Liver (tissue), 9 donors: ENCODE data around the gene BAIAP2L1. TPM values are rescaled to one million over a fixed set of nuclear protein-coding genes. Genes with fewer than 3 reads are reported as not detected.

Experiments
- DNase-seq: peaks from one replicate; pipeline ENCODE4 v3.0.0-alpha.2; 2017; ENCODE audit warnings: low spot score
- H3K27ac ChIP-seq, 2 donors: one replicate each; pipeline ENCODE4 v1.7.0; 2013; ENCODE audit warnings: inconsistent platforms in 2 of 2, low read length in 2 of 2, control low read depth in 1 of 2, low read depth in 1 of 2, mild to moderate bottlenecking in 1 of 2
- H3K27me3 ChIP-seq, 4 donors: one replicate each; pipeline versions ENCODE4 v1.6.1 to v1.7.0; 2013; ENCODE audit warnings: low read length in 3 of 4, inconsistent platforms in 1 of 4, mild to moderate bottlenecking in 1 of 4, moderate library complexity in 1 of 4; ENCODE audit not compliant: control insufficient read depth in 4 of 4, insufficient read depth in 4 of 4
- H3K36me3 ChIP-seq, 4 donors: one replicate each; pipeline versions ENCODE4 v1.6.1 to v1.7.0; 2013; ENCODE audit warnings: low read length in 3 of 4, mild to moderate bottlenecking in 3 of 4, low read depth in 1 of 4, moderate library complexity in 1 of 4; ENCODE audit not compliant: control insufficient read depth in 4 of 4, insufficient read depth in 3 of 4
- H3K4me1 ChIP-seq, 4 donors: one replicate each; pipeline versions ENCODE4 v1.6.1 to v1.7.0; 2013; ENCODE audit warnings: low read length in 3 of 4, mild to moderate bottlenecking in 3 of 4, moderate library complexity in 1 of 4; ENCODE audit not compliant: control insufficient read depth in 4 of 4, insufficient read depth in 4 of 4
- H3K4me3 ChIP-seq, 3 donors: one replicate each; pipeline versions ENCODE4 v1.6.1 to v1.7.0; 2013; ENCODE audit warnings: low read length in 3 of 3, control low read depth in 1 of 3, low read depth in 1 of 3, mild to moderate bottlenecking in 1 of 3
- H3K9ac ChIP-seq, 2 donors: one replicate each; pipeline ENCODE4 v1.7.0; 2013; ENCODE audit warnings: low read length in 2 of 2, mild to moderate bottlenecking in 2 of 2, moderate library complexity in 2 of 2, control low read depth in 1 of 2, low read depth in 1 of 2
- H3K9me3 ChIP-seq, 4 donors: one replicate each; pipeline versions ENCODE4 v1.6.1 to v1.7.0; 2013; ENCODE audit warnings: low read length in 3 of 4; ENCODE audit not compliant: control insufficient read depth in 4 of 4
- ATF3 ChIP-seq: IDR thresholded peaks from 2 replicates; pipeline ENCODE4 v1.6.1; 2016; ENCODE audit warnings: antibody characterized with exemption
- CTCF ChIP-seq: fragments of 150-350 bp; IDR thresholded peaks from 2 replicates; pipeline ENCODE4 v1.5.1; 2017; ENCODE audit warnings: improper control_type of control experiment, low read depth, low read length; ENCODE audit not compliant: missing input control
- EGR1 ChIP-seq, 2 donors: IDR thresholded peaks; 2 replicates each; pipeline ENCODE4 v1.6.1; 2016 to 2018; ENCODE audit warnings: antibody characterized with exemption in 2 of 2, low read depth in 2 of 2
- FOXA1 ChIP-seq: IDR thresholded peaks from 2 replicates; pipeline ENCODE4 v1.6.1; 2016; ENCODE audit warnings: antibody characterized with exemption
- FOXA2 ChIP-seq: IDR thresholded peaks from 2 replicates; pipeline ENCODE4 v1.6.1; 2016; ENCODE audit warnings: antibody characterized with exemption
- HNF4A ChIP-seq, 2 donors: conservative IDR thresholded peaks; 2 replicates each; pipeline ENCODE4 v1.6.1; 2016; ENCODE audit warnings: antibody characterized with exemption in 2 of 2, mild to moderate bottlenecking in 2 of 2
- HNF4G ChIP-seq: IDR thresholded peaks from 2 replicates; pipeline ENCODE4 v1.6.1; 2016; ENCODE audit warnings: antibody characterized with exemption
- JUND ChIP-seq, 2 donors: IDR thresholded peaks; 2 replicates each; pipeline ENCODE4 v1.6.1; 2016; ENCODE audit warnings: antibody characterized with exemption in 2 of 2
- MAX ChIP-seq: IDR thresholded peaks from 2 replicates; pipeline ENCODE4 v1.6.1; 2016; ENCODE audit warnings: antibody characterized with exemption
- NR2F2 ChIP-seq: IDR thresholded peaks from 2 replicates; pipeline ENCODE4 v1.6.1; 2016; ENCODE audit warnings: antibody characterized with exemption
- RAD21 ChIP-seq, 2 donors: IDR thresholded peaks; 2 replicates each; pipeline ENCODE4 v1.6.1; 2016; ENCODE audit warnings: antibody characterized with exemption in 2 of 2, mild to moderate bottlenecking in 2 of 2
- REST ChIP-seq: IDR thresholded peaks from 2 replicates; pipeline ENCODE4 v1.6.1; 2016; ENCODE audit warnings: antibody characterized with exemption, mild to moderate bottlenecking
- RXRA ChIP-seq, 2 donors: IDR thresholded peaks; 2 replicates each; pipeline ENCODE4 v1.6.1; 2017 to 2018; ENCODE audit warnings: antibody characterized with exemption in 2 of 2, mild to moderate bottlenecking in 1 of 2
- SP1 ChIP-seq: IDR thresholded peaks from 2 replicates; pipeline ENCODE4 v1.6.1; 2018; ENCODE audit warnings: antibody characterized with exemption, mild to moderate bottlenecking
- TAF1 ChIP-seq: conservative IDR thresholded peaks from 2 replicates; pipeline ENCODE4 v1.6.1; 2016; ENCODE audit warnings: antibody characterized with exemption, mild to moderate bottlenecking
- YY1 ChIP-seq: IDR thresholded peaks from 2 replicates; pipeline ENCODE4 v1.6.1; 2016; ENCODE audit warnings: antibody characterized with exemption, mild to moderate bottlenecking
- ZBTB33 ChIP-seq: IDR thresholded peaks from 2 replicates; pipeline ENCODE4 v1.6.1; 2016; ENCODE audit warnings: antibody characterized with exemption
- WGBS: extraction: QIAGEN DNeasy Blood & Tissue Kit; methylation state at CpG from one replicate; pipeline ENCODE4 v1.1.7; 2013; 5-methylcytosine and 5-hydroxymethylcytosine counted together
- polyA plus RNA-seq, 2 donors: library from polyadenylated mRNA; stranded (reverse) in 1 of 2; unstranded in 1 of 2; fragments of 200-250 nt in 1 of 2; fragments of >200 nt in 1 of 2; fragmentation: Nextera tagmentation in 1 of 2; extraction: Ambion mirVana in 1 of 2; gene quantifications; one replicate each; pipeline versions ENCODE4 v1.2.1 to v1.2.3, GENCODE V29; 2013 to 2015
- total RNA-seq, 2 donors: library from RNA; depleted of rRNA; stranded (reverse); fragments of >200 nt; gene quantifications; one replicate each; pipeline ENCODE4 v1.2.3, GENCODE V29; 2014
- donor health status: healthy.
- donor health status: healthy.
- donor health status: healthy.
- donor health status: healthy.
- donor health status: healthy.

The BAIAP2L1 gene
- total and polyA plus RNA-seq, 4 donors = 5.4 to 8.9 (median 8.7) TPM

GRCh38 chr7:98399462-98399861 is 1.4 kb downstream of the BAIAP2L1 start:
- peaks cover 0 to 19% (median 7%) of the 10 kb centered on the region in 4 donors for H3K4me1 ChIP-seq
- H3K4me3 ChIP-seq = peak overlapping the region; percentile 5 to 82 (median 56)
- no peaks in the 10 kb centered on the region for H3K27me3 ChIP-seq
- TF ChIP-seq YY1 (no peak), HNF4A (conservative IDR thresholded peaks at IDR 0.05) (no peak), REST (no peak), TAF1 (no peak), RXRA (IDR thresholded peaks at IDR 0.05) (no peak), MAX (no peak), JUND (IDR thresholded peaks at IDR 0.05) (no peak), EGR1 (IDR thresholded peaks at IDR 0.05; ENCODE audit: low read depth in 2 of 2) (no peak), NR2F2 (no peak), FOXA1 (no peak), ZBTB33 (no peak), RAD21 (IDR thresholded peaks at IDR 0.05) (no peak), FOXA2 (no peak), CTCF (no peak), HNF4G (no peak), SP1 (no peak), ATF3 (no peak)
- peak overlapping the region; percentile 56 to 60 for H3K9ac ChIP-seq
- peak overlapping the region; percentile 61 to 70 for H3K27ac ChIP-seq
- no peaks in the 10 kb centered on the region for H3K9me3 ChIP-seq
- DNase-seq = no peak
- no peaks in the 10 kb centered on the region for H3K36me3 ChIP-seq
- WGBS = 21% methylated on average over 7 of the region's 7 CpGs
